RWPE2 (cell line): ENCODE results near the gene EDEM2.

Experiments used
- ATAC-seq: fragments of 200-7000 bp; cut with Tn5 transposase; 3 replicates; pipeline ENCODE4 v1.9.1; 2021; ENCODE audit warnings: low read depth
- DNase-seq: peaks from one replicate; pipeline ENCODE4 v3.0.0-alpha.2; 2020; ENCODE audit warnings: low spot score
- H3K27ac ChIP-seq: fragments of 450-650 bp; 2 replicates; pipeline ENCODE4 v1.5.1; 2017; ENCODE audit warnings: mild to moderate bottlenecking; ENCODE audit not compliant: poor library complexity, severe bottlenecking
- H3K27me3 ChIP-seq: fragments of 250-450 bp; sonication (Bioruptor Pico); 2 replicates; pipeline ENCODE4 v1.5.1; 2021; ENCODE audit warnings: mild to moderate bottlenecking, moderate library complexity; ENCODE audit not compliant: insufficient read depth, poor library complexity, severe bottlenecking
- H3K36me3 ChIP-seq: fragments of 250-450 bp; sonication (Bioruptor Pico); 2 replicates; pipeline ENCODE4 v1.5.1; 2020; ENCODE audit warnings: low read depth, mild to moderate bottlenecking, moderate library complexity
- H3K4me1 ChIP-seq: fragments of 250-450 bp; sonication (Bioruptor Pico); 2 replicates; pipeline ENCODE4 v1.5.1; 2021; ENCODE audit warnings: mild to moderate bottlenecking, moderate library complexity; ENCODE audit not compliant: insufficient read depth, poor library complexity, severe bottlenecking
- H3K4me3 ChIP-seq: fragments of 250-450 bp; sonication (Bioruptor Pico); 2 replicates; pipeline ENCODE4 v1.5.1; 2021; ENCODE audit warnings: mild to moderate bottlenecking, moderate library complexity; ENCODE audit not compliant: severe bottlenecking
- H3K9me3 ChIP-seq: fragments of 250-450 bp; sonication (Bioruptor Pico); 2 replicates; pipeline ENCODE4 v1.5.1; 2021; ENCODE audit warnings: mild to moderate bottlenecking, moderate library complexity; ENCODE audit not compliant: severe bottlenecking
- CTCF ChIP-seq: fragments of 450-650 bp; IDR thresholded peaks from one replicate; pipeline ENCODE4 v1.5.1; 2017; ENCODE audit warnings: mild to moderate bottlenecking, moderate library complexity; ENCODE audit not compliant: poor library complexity, severe bottlenecking

The EDEM2 gene

GRCh38 chr20:35180266-35180665 is 33.1 kb upstream of the EDEM2 start:
- H3K9me3 ChIP-seq, result no peaks in the 10 kb centered on the region
- TF ChIP-seq CTCF, result no peak
- no peak; the same call in 2 of the 3 replicates for ATAC-seq
- no peak overlapping the region for H3K27ac ChIP-seq
- H3K27me3 ChIP-seq, result no peaks in the 10 kb centered on the region
- no peak for DNase-seq
- H3K36me3 ChIP-seq, result peaks cover 23% of the 10 kb centered on the region
- H3K4me3 ChIP-seq, result no peak overlapping the region
- H3K4me1 ChIP-seq, result no peaks in the 10 kb centered on the region

- H3K4me1 ChIP-seq, result peaks cover 1% of the 10 kb centered on the region
- no peaks in the 10 kb centered on the region for H3K9me3 ChIP-seq
- no peak for DNase-seq
Measured at GRCh38 chr20:35179292-35180212, 32.4 kb upstream of the EDEM2 start.

GRCh38 chr20:35176132-35176531 is 29.0 kb upstream of the EDEM2 start:
- H3K4me1 ChIP-seq, result peaks cover 22% of the 10 kb centered on the region
- no peaks in the 10 kb centered on the region for H3K9me3 ChIP-seq
- no peak overlapping the region for H3K4me3 ChIP-seq
- H3K27me3 ChIP-seq, result no peaks in the 10 kb centered on the region
- TF ChIP-seq CTCF, result no peak
- ATAC-seq (no peak), DNase-seq (peak; percentile 76)
- peaks cover 31% of the 10 kb centered on the region for H3K36me3 ChIP-seq
- no peak overlapping the region for H3K27ac ChIP-seq

More at GRCh38 chr20:35179292-35180212, 32.4 kb upstream of the EDEM2 start:
- no peak for TF ChIP-seq CTCF
- Histone ChIP-seq H3K27ac (no peak overlapping the region), H3K27me3 (no peaks in the 10 kb centered on the region), H3K4me3 (no peak overlapping the region), H3K36me3 (peaks cover 24% of the 10 kb centered on the region)
- no peak for ATAC-seq

GRCh38 chr20:35174458-35175216 is 27.5 kb upstream of the EDEM2 start:
- Histone ChIP-seq H3K27ac (no peak overlapping the region), H3K4me1 (peaks cover 24% of the 10 kb centered on the region), H3K4me3 (no peak overlapping the region), H3K27me3 (no peaks in the 10 kb centered on the region), H3K36me3 (peaks cover 31% of the 10 kb centered on the region), H3K9me3 (no peaks in the 10 kb centered on the region)
- ATAC-seq (no peak), DNase-seq (peak; percentile 83)
- TF ChIP-seq CTCF, result no peak
